Measurements from ENCODE around the gene RGL4.

DNA sequence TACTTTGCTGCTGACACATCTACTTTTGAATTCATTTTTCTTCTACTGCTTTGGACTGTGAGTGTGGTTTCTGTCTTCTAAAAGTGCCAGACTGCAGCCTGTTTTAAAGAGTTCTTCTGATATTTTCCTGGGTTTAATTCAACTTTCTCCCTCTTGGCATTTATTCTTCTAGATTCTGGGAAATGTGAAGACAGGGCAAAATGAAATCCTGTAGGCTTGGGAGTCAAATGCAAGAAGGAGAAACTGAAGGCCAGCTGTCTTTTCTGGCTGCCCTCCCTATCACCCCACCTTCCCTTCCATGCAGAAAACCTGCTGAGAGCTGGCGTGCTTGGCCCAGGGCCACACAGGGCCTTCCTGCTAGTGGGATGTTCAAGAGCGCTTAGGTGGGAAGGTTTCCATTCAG lies 52.5 kb downstream of the RGL4 start:
- TF ChIP-seq NFE2L1 (CRISPR knock-in tag; IDR thresholded peaks at IDR 0.05; ENCODE audit: borderline replicate concordance) (no peak), CTCF (CRISPR knock-in tag; IDR thresholded peaks at IDR 0.05) (no peak), SIN3A (IDR thresholded peaks at IDR 0.05; ENCODE audit: borderline replicate concordance, low read depth, low read length) (no peak), REST (IDR thresholded peaks at IDR 0.05; ENCODE audit: borderline replicate concordance in 1 of 2, low read depth in 1 of 2, low read length in 2 of 2) (no peak), ZSCAN31 (CRISPR knock-in tag; IDR thresholded peaks at IDR 0.05; ENCODE audit: low read depth) (no peak), CHD2 (IDR thresholded peaks at IDR 0.05; ENCODE audit: low read depth, low read length) (no peak), REPIN1 (CRISPR knock-in tag; IDR thresholded peaks at IDR 0.05; ENCODE audit: borderline replicate concordance, low read depth) (no peak), TAF1 (CRISPR knock-in tag; IDR thresholded peaks at IDR 0.05) (no peak), WIZ (CRISPR knock-in tag; IDR thresholded peaks at IDR 0.05) (no peak), POLR2A (IDR thresholded peaks at IDR 0.05; ENCODE audit: insufficient read depth in 1 of 2, low read depth in 2 of 2, low read length in 2 of 2) (no peak), ARHGAP35 (CRISPR knock-in tag; IDR thresholded peaks at IDR 0.05; ENCODE audit: borderline replicate concordance) (no peak)
- TF ChIP-seq, protein P1, sequence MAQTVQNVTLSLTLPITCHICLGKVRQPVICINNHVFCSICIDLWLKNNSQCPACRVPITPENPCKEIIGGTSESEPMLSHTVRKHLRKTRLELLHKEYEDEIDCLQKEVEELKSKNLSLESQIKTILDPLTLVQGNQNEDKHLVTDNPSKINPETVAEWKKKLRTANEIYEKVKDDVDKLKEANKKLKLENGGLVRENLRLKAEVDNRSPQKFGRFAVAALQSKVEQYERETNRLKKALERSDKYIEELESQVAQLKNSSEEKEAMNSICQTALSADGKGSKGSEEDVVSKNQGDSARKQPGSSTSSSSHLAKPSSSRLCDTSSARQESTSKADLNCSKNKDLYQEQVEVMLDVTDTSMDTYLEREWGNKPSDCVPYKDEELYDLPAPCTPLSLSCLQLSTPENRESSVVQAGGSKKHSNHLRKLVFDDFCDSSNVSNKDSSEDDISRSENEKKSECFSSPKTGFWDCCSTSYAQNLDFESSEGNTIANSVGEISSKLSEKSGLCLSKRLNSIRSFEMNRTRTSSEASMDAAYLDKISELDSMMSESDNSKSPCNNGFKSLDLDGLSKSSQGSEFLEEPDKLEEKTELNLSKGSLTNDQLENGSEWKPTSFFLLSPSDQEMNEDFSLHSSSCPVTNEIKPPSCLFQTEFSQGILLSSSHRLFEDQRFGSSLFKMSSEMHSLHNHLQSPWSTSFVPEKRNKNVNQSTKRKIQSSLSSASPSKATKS (CRISPR knock-in tag; IDR thresholded peaks at IDR 0.05), result no peak
